NB4 (cell line): ENCODE data around the gene CDK8.

Source experiments
- CTCF ChIP-seq: IDR thresholded peaks from one replicate; pipeline ENCODE4 v1.5.1; 2012; ENCODE audit warnings: low read depth, low read length
- POLR2A ChIP-seq: IDR thresholded peaks from 2 replicates; pipeline ENCODE4 v1.6.1; 2011; ENCODE audit warnings: mild to moderate bottlenecking; ENCODE audit not compliant: insufficient read length; ENCODE audit errors: extremely low read depth
- TF ChIP-seq, protein P1 (sequence below): IDR thresholded peaks from 2 replicates; pipeline ENCODE4 v1.6.1; 2011; ENCODE audit warnings: low read depth, low read length

DNA sequence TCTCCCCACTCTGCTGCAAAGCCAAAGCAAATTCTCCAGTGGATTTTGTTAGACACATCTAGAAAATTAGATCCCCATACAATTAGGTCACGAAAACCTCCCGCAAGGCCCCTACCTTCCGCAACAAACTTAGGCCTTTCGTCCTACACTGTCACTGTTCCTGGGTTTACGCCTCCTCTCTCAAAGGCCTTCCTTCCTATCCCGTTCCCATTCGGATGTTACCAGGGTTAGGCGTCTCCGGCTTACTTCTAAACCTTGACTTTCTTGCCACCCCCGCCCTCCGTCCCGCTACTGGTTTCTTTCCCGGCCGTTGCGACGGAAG lies 32.6 kb upstream of the CDK8 start:
- no peak for TF ChIP-seq POLR2A
- TF ChIP-seq CTCF, result no peak
- TF ChIP-seq, protein P1, sequence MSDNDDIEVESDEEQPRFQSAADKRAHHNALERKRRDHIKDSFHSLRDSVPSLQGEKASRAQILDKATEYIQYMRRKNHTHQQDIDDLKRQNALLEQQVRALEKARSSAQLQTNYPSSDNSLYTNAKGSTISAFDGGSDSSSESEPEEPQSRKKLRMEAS, result no peak
